Spinal cord (tissue), 10 donors: Measurements from ENCODE around the gene MITD1. TPM values are rescaled to one million over a fixed set of nuclear protein-coding genes. Genes with fewer than 3 reads are reported as not detected.
A peak's percentile ranks its signal among the peaks of the same experiment; 100 is the strongest.
"Not testable (repeated sequence)": the region's sequence is repeated elsewhere in the genome, so short reads cannot be mapped to it uniquely, and the experiment has no call there.

Experiments used
- DNase-seq, 6 donors: peaks; one replicate each; pipeline versions ENCODE4 v3.0.0 to v3.0.0-alpha.2; 2013 to 2015; ENCODE audit warnings: low spot score in 6 of 6, low read depth in 4 of 6
- H3K27ac ChIP-seq: one replicate; pipeline ENCODE4 v1.5.1; 2013; ENCODE audit warnings: low read depth, low read length, control low read depth
- H3K27me3 ChIP-seq: one replicate; pipeline ENCODE4 v1.6.1; 2013; ENCODE audit warnings: low read length; ENCODE audit not compliant: control insufficient read depth, insufficient read depth
- H3K36me3 ChIP-seq: one replicate; pipeline ENCODE4 v1.6.1; 2013; ENCODE audit warnings: low read length; ENCODE audit not compliant: control insufficient read depth, insufficient read depth
- H3K4me1 ChIP-seq: one replicate; pipeline ENCODE4 v1.6.1; 2013; ENCODE audit warnings: low read length; ENCODE audit not compliant: control insufficient read depth, insufficient read depth
- H3K4me3 ChIP-seq: one replicate; pipeline ENCODE4 v1.5.1; 2013; ENCODE audit warnings: low read depth, low read length, control low read depth
- H3K9me3 ChIP-seq: one replicate; pipeline ENCODE4 v1.6.1; 2013; ENCODE audit warnings: low read length; ENCODE audit not compliant: control insufficient read depth, insufficient read depth
- WGBS: methylation state at CpG from one replicate; pipeline ENCODE4 v1.1.5; 2013; ENCODE audit warnings: missing lambda C conversion rate; ENCODE audit not compliant: insufficient coverage; 5-methylcytosine and 5-hydroxymethylcytosine counted together
- long read RNA-seq, 4 donors: transcript quantifications; one replicate each; lab custom pipeline, GENCODE V29; 2026
- polyA plus RNA-seq, 2 donors: library from polyadenylated mRNA; unstranded; fragments of 120-200 nt; gene quantifications; one replicate each; pipeline ENCODE4 v1.2.1, GENCODE V29; 2013; ENCODE audit not compliant: insufficient read length in 2 of 2
- total RNA-seq, 2 donors: library from RNA; depleted of rRNA in 1 of 2; stranded (reverse); fragments of 120-200 nt in 1 of 2; fragments of >200 nt in 1 of 2; gene quantifications; one replicate each; pipeline versions ENCODE4 v1.2.3 to v1.2.4, GENCODE V29; 2013 to 2014
- donor health status: healthy.

MITD1 gene
- 10 to 100 TPM; 24.4 to 32.1 TPM for total RNA-seq
- 10 to 100 TPM; 31.2 to 37.7 TPM for polyA plus RNA-seq
- long read RNA-seq, donor 1, transcript MITD1-201 (7 exons, 939 nt), result major isoform, 9 of 17 reads
- long read RNA-seq, donor 1, partial matches to known transcripts, result 5 of 17 reads
- long read RNA-seq, donor 1, other reads (novel, unspliced or antisense), result 0 of 17 reads
- long read RNA-seq, donor 2, partial matches to known transcripts, result 0 of 4 reads
- long read RNA-seq, donor 2, other reads (novel, unspliced or antisense), result 0 of 4 reads
- long read RNA-seq, donor 3, partial matches to known transcripts, result 13 of 17 reads
- long read RNA-seq, donor 3, other reads (novel, unspliced or antisense), result 0 of 17 reads
- long read RNA-seq, donor 4, transcript MITD1-208 (2 exons, 714 nt), result minor isoform, 5 of 28 reads
- long read RNA-seq, donor 4, transcript MITD1-201 (7 exons, 939 nt), result major isoform, 14 of 28 reads
- long read RNA-seq, donor 4, partial matches to known transcripts, result 7 of 28 reads
- long read RNA-seq, donor 4, other reads (novel, unspliced or antisense), result 0 of 28 reads

- DNase-seq, result peak; percentile 90 to 99 (median 96)
- no peaks in the 10 kb centered on the region for H3K9me3 ChIP-seq
- H3K27ac ChIP-seq, result peak within 1 kb of the TSS; percentile 84
- peaks cover 11% of the 10 kb centered on the region for H3K4me1 ChIP-seq
- no peaks in the 10 kb centered on the region for H3K27me3 ChIP-seq
- H3K4me3 ChIP-seq, result peak within 1 kb of the TSS; percentile 98
- H3K36me3 ChIP-seq, result peaks cover 1% of the 10 kb centered on the region
- WGBS, result under 1% methylated on average over 39 of the region's 39 CpGs
Observed at GRCh38 chr2:99180755-99181623, at the start of gene MITD1, which contains the start of gene MRPL30. TSS of gene MITD1 (minus strand) at chr2:99181058. CDS start at chr2:99180981, 77 bp downstream. TSS of gene MRPL30 (plus strand) at chr2:99181184. CDS start at chr2:99186204, 5,020 bp downstream.

- Histone ChIP-seq H3K9me3 (no peaks in the 10 kb centered on the region), H3K4me3 (no peak overlapping the region), H3K36me3 (no peaks in the 10 kb centered on the region), H3K27me3 (no peaks in the 10 kb centered on the region), H3K27ac (no peak overlapping the region), H3K4me1 (no peaks in the 10 kb centered on the region)
- WGBS, result 82% methylated on average over 4 of the region's 4 CpGs
- DNase-seq, result no peak
Observed at GRCh38 chr2:99217929-99218501, 37.2 kb upstream of the MITD1 start.

- Histone ChIP-seq H3K4me3 (no peak overlapping the region), H3K9me3 (no peaks in the 10 kb centered on the region), H3K27ac (no peak overlapping the region), H3K27me3 (no peaks in the 10 kb centered on the region), H3K36me3 (no peaks in the 10 kb centered on the region), H3K4me1 (no peaks in the 10 kb centered on the region)
- DNase-seq, result no peak
- WGBS, result no CpG with 5 or more reads among the region's 2 CpGs
Observed at GRCh38 chr2:99216096-99216495, 35.2 kb upstream of the MITD1 start.

- Histone ChIP-seq H3K4me1 (no peaks in the 10 kb centered on the region), H3K9me3 (no peaks in the 10 kb centered on the region), H3K4me3 (no peak overlapping the region), H3K27ac (no peak overlapping the region), H3K36me3 (peaks cover 4% of the 10 kb centered on the region), H3K27me3 (no peaks in the 10 kb centered on the region)
- WGBS, result 78% methylated on average over 4 of the region's 5 CpGs
- no peak for DNase-seq
Observed at GRCh38 chr2:99205491-99205890, 24.6 kb upstream of the MITD1 start.

GRCh38 chr2:99201959-99202678 is 21.3 kb upstream of the MITD1 start:
- WGBS, result 78% methylated on average over 2 of the region's 4 CpGs
- H3K27me3 ChIP-seq, result no peaks in the 10 kb centered on the region
- H3K4me1 ChIP-seq, result no peaks in the 10 kb centered on the region
- no peak overlapping the region for H3K4me3 ChIP-seq
- DNase-seq, result no peak
- H3K27ac ChIP-seq, result no peak overlapping the region
- peaks cover 11% of the 10 kb centered on the region for H3K36me3 ChIP-seq
- no peaks in the 10 kb centered on the region for H3K9me3 ChIP-seq

GRCh38 chr2:99200076-99200800 is 19.4 kb upstream of the MITD1 start:
- DNase-seq, result no peak
- Histone ChIP-seq H3K27me3 (no peaks in the 10 kb centered on the region), H3K27ac (no peak overlapping the region), H3K9me3 (no peaks in the 10 kb centered on the region), H3K36me3 (peaks cover 23% of the 10 kb centered on the region), H3K4me1 (no peaks in the 10 kb centered on the region), H3K4me3 (no peak overlapping the region)
- WGBS, result 80% methylated on average over 1 of the region's 7 CpGs

GRCh38 chr2:99198103-99198841 is 17.4 kb upstream of the MITD1 start:
- H3K4me1 ChIP-seq, result no peaks in the 10 kb centered on the region
- no peak overlapping the region for H3K4me3 ChIP-seq
- no peak overlapping the region for H3K27ac ChIP-seq
- WGBS, result 92% methylated on average over 5 of the region's 6 CpGs
- H3K9me3 ChIP-seq, result no peaks in the 10 kb centered on the region
- DNase-seq, result no peak
- H3K36me3 ChIP-seq, result peaks cover 27% of the 10 kb centered on the region
- no peaks in the 10 kb centered on the region for H3K27me3 ChIP-seq

GRCh38 chr2:99192364-99192763 is 11.5 kb upstream of the MITD1 start:
- H3K27me3 ChIP-seq, H3K9me3 ChIP-seq, H3K27ac ChIP-seq, H3K4me3 ChIP-seq, H3K4me1 ChIP-seq, DNase-seq: not testable (repeated sequence)
- 88% methylated on average over 1 of the region's 4 CpGs for WGBS
- H3K36me3 ChIP-seq, result peaks cover 37% of the 10 kb centered on the region
